A549 (cell line): Measurements from ENCODE around the gene C19orf81. TPM values are rescaled to one million over a fixed set of nuclear protein-coding genes. Genes with fewer than 3 reads are reported as not detected.

Experiments used
- ATAC-seq, 2 experiments: fragments of 200-7000 bp in 1 of 2; fragments of >200 bp in 1 of 2; cut with Nextera tagmentation in 1 of 2; cut with Tn5 transposase in 1 of 2; 3 replicates each; pipeline versions ENCODE4 v1.8.0 to v1.9.1; 2018 to 2020; ENCODE audit warnings: mild to moderate bottlenecking in 1 of 2, moderate library complexity in 1 of 2
- CTCF ChIA-PET: fragments of 300-600 bp; sonication (Branson Sonifier 250); formaldehyde crosslinking; extraction: SDS; loops from one replicate; lab custom pipeline; 2021; ENCODE audit warnings: antibody characterized with exemption, inconsistent platforms; lab: Yijun Ruan, JAX
- POLR2A ChIA-PET: fragments of 350-600 bp; formaldehyde crosslinking; extraction: SDS; loops from one replicate; lab custom pipeline; 2021; ENCODE audit warnings: antibody characterized with exemption, inconsistent platforms; lab: Yijun Ruan, JAX
- DNase-seq, 2 experiments: peaks; one replicate each; pipeline versions ENCODE4 v3.0.0 to v3.0.0-alpha.2; 2011 to 2016; ENCODE audit warnings: low read depth in 1 of 2, low spot score in 1 of 2
- FAIRE-seq: peaks from 2 replicates; lab custom pipeline; 2011; peaks lifted over from hg19 to GRCh38; lab: Jason Lieb, UNC
- H3K27ac ChIP-seq, 2 experiments: fragments of >200 bp; sonication (Bioruptor Twin); formaldehyde crosslinking; 3 replicates each; pipeline ENCODE4 v1.5.1; 2016 to 2017
- H3K4me1 ChIP-seq: fragments of >200 bp; sonication (Bioruptor Twin); formaldehyde crosslinking; 3 replicates; pipeline ENCODE4 v1.6.1; 2016
- H3K4me2 ChIP-seq: fragments of >200 bp; sonication (Bioruptor Twin); formaldehyde crosslinking; 3 replicates; pipeline ENCODE4 v1.6.1; 2016
- H3K4me3 ChIP-seq: fragments of >200 bp; sonication (Bioruptor Twin); formaldehyde crosslinking; 3 replicates; pipeline ENCODE4 v1.5.1; 2016
- H3K9me3 ChIP-seq: fragments of >200 bp; sonication (Bioruptor Twin); formaldehyde crosslinking; 3 replicates; pipeline ENCODE4 v1.6.1; 2016
- CBX2 ChIP-seq: fragments of 200-600 bp; sonication (generic); IDR thresholded peaks from 2 replicates; pipeline ENCODE4 v1.6.1; 2016; ENCODE audit warnings: low read depth, mild to moderate bottlenecking, borderline replicate concordance
- CBX8 ChIP-seq: fragments of 200-600 bp; sonication (generic); IDR thresholded peaks from 2 replicates; pipeline ENCODE4 v1.6.1; 2016
- CHD2 ChIP-seq: fragments of 150-350 bp; IDR thresholded peaks from 2 replicates; pipeline ENCODE4 v1.6.1; 2014; ENCODE audit warnings: low read length; ENCODE audit not compliant: partially characterized antibody
- E2F6 ChIP-seq: IDR thresholded peaks from 2 replicates; pipeline ENCODE4 v1.6.1; 2012; ENCODE audit warnings: low read depth, borderline replicate concordance
- EHF ChIP-seq: fragments of 250-450 bp; sonication (Bioruptor Pico); IDR thresholded peaks from 2 replicates; pipeline ENCODE4 v1.5.0; 2020; ENCODE audit warnings: mild to moderate bottlenecking
- ELK1 ChIP-seq: fragments of 150-350 bp; IDR thresholded peaks from 2 replicates; pipeline ENCODE4 v1.6.1; 2014; ENCODE audit warnings: low read depth, mild to moderate bottlenecking, low read length
- EP300 ChIP-seq, 2 experiments: fragments of >200 bp; sonication (Bioruptor Twin); formaldehyde crosslinking; IDR thresholded peaks; 2 replicates in 1 of 2; 3 replicates in 1 of 2; pipeline ENCODE4 v1.6.1; 2016 to 2017
- FOSB ChIP-seq: fragments of 250-450 bp; sonication (Bioruptor Pico); IDR thresholded peaks from 2 replicates; pipeline ENCODE4 v1.5.0; 2020; ENCODE audit warnings: mild to moderate bottlenecking, moderate library complexity
- FOSL2 ChIP-seq, 2 experiments: fragments of 450-650 bp in 1 of 2; fragments of >200 bp in 1 of 2; sonication (Bioruptor Twin) in 1 of 2; formaldehyde crosslinking; IDR thresholded peaks; 2 replicates each; pipeline versions ENCODE4 v1.5.0 to v1.6.1; 2016 to 2020; ENCODE audit warnings: mild to moderate bottlenecking in 1 of 2, moderate library complexity in 1 of 2
- FOXS1 ChIP-seq: fragments of 250-450 bp; sonication (Bioruptor Pico); IDR thresholded peaks from 2 replicates; pipeline ENCODE4 v1.5.0; 2020; ENCODE audit warnings: mild to moderate bottlenecking, moderate library complexity
- HMGXB4 ChIP-seq: fragments of 250-450 bp; sonication (Bioruptor Pico); IDR thresholded peaks from 2 replicates; pipeline ENCODE4 v1.5.0; 2021; ENCODE audit warnings: mild to moderate bottlenecking, moderate library complexity, borderline replicate concordance
- HOXA7 ChIP-seq: fragments of 250-450 bp; sonication (Bioruptor Pico); IDR thresholded peaks from 2 replicates; pipeline ENCODE4 v1.5.0; 2020; ENCODE audit warnings: mild to moderate bottlenecking, moderate library complexity
- HOXB13 ChIP-seq: fragments of 250-450 bp; sonication (Bioruptor Pico); IDR thresholded peaks from 2 replicates; pipeline ENCODE4 v1.5.0; 2020; ENCODE audit warnings: low read depth, mild to moderate bottlenecking, moderate library complexity
- JUN ChIP-seq, 2 experiments: fragments of >200 bp; sonication (Bioruptor Twin); formaldehyde crosslinking; IDR thresholded peaks; 2 replicates in 1 of 2; 3 replicates in 1 of 2; pipeline ENCODE4 v1.6.1; 2016 to 2017
- KDM1A ChIP-seq: fragments of 200-600 bp; sonication (generic); IDR thresholded peaks from 2 replicates; pipeline ENCODE4 v1.6.1; 2016; ENCODE audit warnings: low read depth, mild to moderate bottlenecking
- MAX ChIP-seq: IDR thresholded peaks from 2 replicates; pipeline ENCODE4 v1.6.1; 2012
- MAZ ChIP-seq: fragments of 150-350 bp; IDR thresholded peaks from 2 replicates; pipeline ENCODE4 v1.6.1; 2014; ENCODE audit warnings: antibody characterized with exemption, low read depth, low read length, borderline replicate concordance
- MYC ChIP-seq: IDR thresholded peaks from 2 replicates; pipeline ENCODE4 v1.6.1; 2012; ENCODE audit warnings: mild to moderate bottlenecking, inconsistent platforms, low read length, improper control_type of control experiment, borderline replicate concordance
- NFE2L2 ChIP-seq: fragments of 150-350 bp; conservative IDR thresholded peaks from 2 replicates; pipeline ENCODE4 v1.6.1; 2014; ENCODE audit warnings: low read length
- NPAS2 ChIP-seq: fragments of 250-450 bp; sonication (Bioruptor Pico); IDR thresholded peaks from 2 replicates; pipeline ENCODE4 v1.8.0; 2022; ENCODE audit warnings: mild to moderate bottlenecking, moderate library complexity, borderline replicate concordance
- NR3C1 ChIP-seq: fragments of >200 bp; sonication (Bioruptor Twin); formaldehyde crosslinking; IDR thresholded peaks from 3 replicates; pipeline ENCODE4 v1.6.1; 2017
- PBX3 ChIP-seq: IDR thresholded peaks from 2 replicates; pipeline ENCODE4 v1.6.1; 2012
- POLR2A ChIP-seq: IDR thresholded peaks from 2 replicates; pipeline ENCODE4 v1.6.1; 2012; ENCODE audit warnings: mild to moderate bottlenecking, low read length
- RFX5 ChIP-seq: fragments of 450-650 bp; IDR thresholded peaks from 2 replicates; pipeline ENCODE4 v1.7.1; 2014; ENCODE audit warnings: antibody characterized with exemption, mild to moderate bottlenecking, moderate library complexity
- RNF2 ChIP-seq: fragments of 200-600 bp; sonication (generic); IDR thresholded peaks from 2 replicates; pipeline ENCODE4 v1.6.1; 2016; ENCODE audit warnings: low read depth, mild to moderate bottlenecking, antibody characterized with exemption, moderate library complexity, borderline replicate concordance
- TFCP2L1 ChIP-seq: fragments of 250-450 bp; sonication (Bioruptor Pico); IDR thresholded peaks from 2 replicates; pipeline ENCODE4 v1.5.0; 2021; ENCODE audit warnings: mild to moderate bottlenecking
- TP53 ChIP-seq: fragments of 250-450 bp; sonication (Bioruptor Pico); IDR thresholded peaks from 2 replicates; pipeline ENCODE4 v1.5.0; 2021; ENCODE audit warnings: mild to moderate bottlenecking, moderate library complexity
- ZNF302 ChIP-seq: fragments of 250-450 bp; sonication (Bioruptor Pico); IDR thresholded peaks from 2 replicates; pipeline ENCODE4 v1.9.0; 2021; ENCODE audit warnings: inconsistent platforms, mild to moderate bottlenecking, moderate library complexity
- ZSCAN20 ChIP-seq: fragments of 250-450 bp; sonication (Bioruptor Pico); IDR thresholded peaks from 2 replicates; pipeline ENCODE4 v1.8.0; 2022; ENCODE audit warnings: mild to moderate bottlenecking, moderate library complexity
- WGBS: methylation state at CpG from one replicate; pipeline ENCODE4 v1.1.6; 2017; ENCODE audit errors: missing lambda C conversion rate; 5-methylcytosine and 5-hydroxymethylcytosine counted together
- polyA plus RNA-seq, 4 experiments: library from polyadenylated mRNA; depleted of rRNA in 3 of 4; stranded (reverse); fragments of >200 nt; fragmentation: RNase III in 1 of 4; extraction: RNeasy Plus Mini Kit Qiagen cat#74134 plus additional on column Dnase treatment in 1 of 4; gene quantifications; 2 replicates in 3 of 4; 3 replicates in 1 of 4; pipeline ENCODE4 v1.2.3, GENCODE V29; 2011 to 2017

Gene C19orf81
- polyA plus RNA-seq, 2 of the 4 experiments (the other 2 are of a cell fraction) = 2.1 to 9.5 TPM

GRCh38 chr19:50626011-50626410 lies 23.2 kb upstream of the C19orf81 start:
- FAIRE-seq = no peak
- CTCF ChIA-PET = interaction anchor here (0.9 to 1.6 kb wide), 4 partner anchors 9 to 88 kb away, joined by 4 read pairs; no protein-coding TSS in a partner anchor

GRCh38 chr19:50626795-50627194 lies 22.4 kb upstream of the C19orf81 start:
- Histone ChIP-seq H3K4me1 (no peaks in the 10 kb centered on the region), H3K4me3 (no peak overlapping the region), H3K9me3 (no peaks in the 10 kb centered on the region), H3K4me2 (no peak overlapping the region), H3K27ac (no peak overlapping the region)
- no peak for DNase-seq
- TF ChIP-seq CBX8 = no peak
- no peak for TF ChIP-seq EHF (CRISPR knock-in tag)
- TF ChIP-seq ZNF302 (CRISPR knock-in tag) = no peak
- TF ChIP-seq MYC = no peak
- no peak for TF ChIP-seq FOSL2 (IDR thresholded peaks at IDR 0.05)
- TF ChIP-seq FOSL2 (CRISPR knock-in tag; IDR thresholded peaks at IDR 0.05) = no peak
- no peak for TF ChIP-seq FOXS1 (CRISPR knock-in tag)
- no peak for TF ChIP-seq MAX
- no peak for TF ChIP-seq KDM1A
- no peak for TF ChIP-seq ZSCAN20 (CRISPR knock-in tag)
- no peak for TF ChIP-seq EP300 (IDR thresholded peaks at IDR 0.05)
- CTCF ChIA-PET = interaction anchor here (1.1 to 2.1 kb wide), 6 partner anchors 19 to 98 kb away, joined by 3 to 7 read pairs (median 4); no protein-coding TSS in a partner anchor
- peak; percentile 46 to 53 for ATAC-seq
- POLR2A ChIA-PET = no interaction called here
- 38% methylated on average over 4 of the region's 4 CpGs for WGBS
- no peak for FAIRE-seq

More at GRCh38 chr19:50626011-50626410, 23.2 kb upstream of the C19orf81 start:
- POLR2A ChIA-PET = interaction anchor here (0.5 kb wide), 1 partner anchor 18 kb away, joined by 6 read pairs; no protein-coding TSS in a partner anchor
- no peak for DNase-seq
- no peak overlapping the region for H3K4me2 ChIP-seq
- no peaks in the 10 kb centered on the region for H3K4me1 ChIP-seq
- TF ChIP-seq MAZ = no peak
- TF ChIP-seq NPAS2 (CRISPR knock-in tag) = no peak
- TF ChIP-seq EP300 (IDR thresholded peaks at IDR 0.05) = no peak
- no peak for TF ChIP-seq HOXB13
- TF ChIP-seq MAX = no peak
- no peak for TF ChIP-seq RNF2
- no peak for TF ChIP-seq NFE2L2
- TF ChIP-seq FOXS1 (CRISPR knock-in tag) = no peak
- TF ChIP-seq NR3C1 = no peak
- TF ChIP-seq TFCP2L1 (CRISPR knock-in tag) = no peak
- TF ChIP-seq E2F6 = no peak
- TF ChIP-seq JUN (IDR thresholded peaks at IDR 0.05) = no peak
- no peak for TF ChIP-seq TP53 (CRISPR knock-in tag)
- no peak for TF ChIP-seq POLR2A
- no peak for TF ChIP-seq CHD2
- TF ChIP-seq, all 56 proteins: peak for 0
- no peak overlapping the region for H3K4me3 ChIP-seq
- ATAC-seq = no peak
- no peak overlapping the region for H3K27ac ChIP-seq
- no peaks in the 10 kb centered on the region for H3K9me3 ChIP-seq
- 53% methylated on average over 4 of the region's 4 CpGs for WGBS

- Histone ChIP-seq H3K4me1 (no peaks in the 10 kb centered on the region), H3K4me2 (no peak overlapping the region), H3K9me3 (peaks cover 9% of the 10 kb centered on the region), H3K27ac (no peak overlapping the region), H3K4me3 (no peak overlapping the region)
- ATAC-seq (no peak), DNase-seq (no peak), FAIRE-seq (no peak)
- CTCF ChIA-PET = interaction anchor here (0.7 to 2.1 kb wide), 9 partner anchors 16 to 156 kb away, joined by 3 to 9 read pairs (median 4); no protein-coding TSS in a partner anchor
- WGBS = 61% methylated on average over 5 of the region's 5 CpGs
- TF ChIP-seq FOXS1 (CRISPR knock-in tag) (no peak), FOSB (CRISPR knock-in tag) (no peak), NFE2L2 (no peak), ELK1 (no peak), CBX2 (no peak), ZNF302 (CRISPR knock-in tag) (no peak), PBX3 (no peak), RFX5 (no peak), HMGXB4 (CRISPR knock-in tag) (no peak), HOXA7 (CRISPR knock-in tag) (no peak)
- POLR2A ChIA-PET = no interaction called here
These were observed 21.1 kb upstream of the C19orf81 start for GRCh38 chr19:50628146-50628545.
